OCI-LY7 (cell line): ENCODE results near the gene ACSF2. TPM values are rescaled to one million over a fixed set of nuclear protein-coding genes. Genes with fewer than 3 reads are reported as not detected.

ENCODE experiments used
- BruUV-seq: library from RNA; stranded (reverse); fragments of 400-500 nt; replicated peaks from 2 replicates; lab custom pipeline; 2021; lab: Mats Ljungman, UMichigan
- CTCF ChIA-PET: fragments of 300-600 bp; sonication (Branson Sonifier 250); formaldehyde crosslinking; loops from one replicate; lab custom pipeline; 2022; ENCODE audit warnings: antibody characterized with exemption; ENCODE audit not compliant: unreplicated experiment; lab: Charles Lee
- POLR2A ChIA-PET: fragments of 300-600 bp; sonication (Branson Sonifier 250); formaldehyde crosslinking; loops from one replicate; lab custom pipeline; 2022; ENCODE audit warnings: antibody characterized with exemption; lab: Charles Lee
- DNase-seq: peaks from one replicate; pipeline ENCODE4 v3.0.0-alpha.2; 2015; ENCODE audit warnings: low spot score
- H2AFZ ChIP-seq: fragments of 200-600 bp; sonication (generic), shearing (Covaris generic); 2 replicates; pipeline ENCODE4 v1.6.1; 2014; ENCODE audit warnings: mild to moderate bottlenecking, antibody characterized with exemption, low read length, moderate library complexity
- H3K27ac ChIP-seq: fragments of 200-600 bp; sonication (generic); 2 replicates; pipeline ENCODE4 v1.5.1; 2014; ENCODE audit warnings: mixed run types, low read depth, mild to moderate bottlenecking, moderate library complexity, low read length, inconsistent platforms; ENCODE audit not compliant: poor library complexity, severe bottlenecking
- H3K36me3 ChIP-seq: fragments of 200-600 bp; sonication (generic); 2 replicates; pipeline ENCODE4 v1.6.1; 2014; ENCODE audit warnings: mild to moderate bottlenecking, antibody characterized with exemption, low read length, moderate library complexity, mixed read lengths; ENCODE audit not compliant: insufficient read depth
- H3K4me1 ChIP-seq: fragments of 200-600 bp; sonication (generic); 2 replicates; pipeline ENCODE4 v1.5.1; 2014; ENCODE audit warnings: mild to moderate bottlenecking, low read length; ENCODE audit not compliant: insufficient read depth, poor library complexity, severe bottlenecking
- H3K4me2 ChIP-seq: fragments of 200-600 bp; sonication (generic); 2 replicates; pipeline ENCODE4 v1.6.1; 2014; ENCODE audit warnings: mild to moderate bottlenecking, low read length
- H3K4me3 ChIP-seq: fragments of 200-600 bp; sonication (generic); 2 replicates; pipeline ENCODE4 v1.5.1; 2014; ENCODE audit warnings: mild to moderate bottlenecking, low read depth, low read length; ENCODE audit not compliant: poor library complexity, severe bottlenecking
- H3K79me2 ChIP-seq: fragments of 200-600 bp; sonication (generic); 2 replicates; pipeline ENCODE4 v1.6.1; 2016; ENCODE audit warnings: low read depth, mild to moderate bottlenecking, low read length, moderate library complexity, mixed read lengths; ENCODE audit not compliant: insufficient read depth
- H3K9me2 ChIP-seq: fragments of 200-600 bp; sonication (generic); 2 replicates; pipeline ENCODE4 v1.6.1; 2016; ENCODE audit warnings: mild to moderate bottlenecking, low read length, mixed read lengths; ENCODE audit not compliant: insufficient read depth
- H3K9me3 ChIP-seq: fragments of 200-600 bp; sonication (generic); 2 replicates; pipeline ENCODE4 v1.6.1; 2014; ENCODE audit warnings: mild to moderate bottlenecking, mixed run types, low read length, mixed read lengths
- H4K20me1 ChIP-seq: fragments of 200-600 bp; sonication (generic); 2 replicates; pipeline ENCODE4 v1.6.1; 2014; ENCODE audit warnings: mild to moderate bottlenecking, antibody characterized with exemption, low read length, moderate library complexity, mixed read lengths; ENCODE audit not compliant: insufficient read depth
- CTCF ChIP-seq: fragments of 200-600 bp; sonication (generic); conservative IDR thresholded peaks from 2 replicates; pipeline ENCODE4 v1.5.1; 2014; ENCODE audit warnings: mild to moderate bottlenecking, antibody characterized with exemption, low read length, moderate library complexity, mixed read lengths
- EZH2phosphoT487 ChIP-seq: fragments of 200-600 bp; sonication (generic); IDR thresholded peaks from 2 replicates; pipeline ENCODE4 v1.6.1; 2018; ENCODE audit warnings: low read depth, borderline replicate concordance, mild to moderate bottlenecking, mixed run types, antibody characterized with exemption, low read length, moderate library complexity, mixed read lengths
- intact Hi-C: fragments of 100-400 bp; cut with micrococcal nuclease; formaldehyde crosslinking; loops from one replicate; pipeline ENCODE4 v1.10.0; 2022; ENCODE audit not compliant: unreplicated experiment
- total RNA-seq, 2 experiments: library from RNA; depleted of rRNA in 1 of 2; stranded (reverse); fragments of >200 nt in 1 of 2; shearing (Covaris generic) in 1 of 2; gene quantifications; 2 replicates each; pipeline ENCODE4 v1.2.3, GENCODE V29; 2014 to 2022

The ACSF2 gene
- total RNA-seq, 2 experiments from 2014 or later, result 38.6 to 42.7 TPM

- no peaks in the 10 kb centered on the region for H3K4me1 ChIP-seq
- peaks cover 21% of the 10 kb centered on the region for H3K36me3 ChIP-seq
- H2AFZ ChIP-seq, result no peak overlapping the region
- CTCF ChIA-PET, result no interaction called here
- no peaks in the 10 kb centered on the region for H3K9me2 ChIP-seq
- no peak for TF ChIP-seq EZH2phosphoT487
- TF ChIP-seq CTCF, result no peak
- POLR2A ChIA-PET, result no interaction called here
- no peak for DNase-seq
- H3K27ac ChIP-seq, result no peak overlapping the region
- H3K4me2 ChIP-seq, result no peak overlapping the region
- H4K20me1 ChIP-seq, result no peaks in the 10 kb centered on the region
- no TSS peak for BruUV-seq
- H3K9me3 ChIP-seq, result no peaks in the 10 kb centered on the region
- no peak overlapping the region for H3K4me3 ChIP-seq
- H3K79me2 ChIP-seq, result no peaks in the 10 kb centered on the region
- intact Hi-C loops, result loop anchor here (10.0 kb wide), 1 partner anchor 216 kb away; the partner anchor contains the start of gene ANKRD40
These were observed 62.9 kb downstream of the ACSF2 start for GRCh38 chr17:50488880-50489279.

- H3K9me3 ChIP-seq, result no peaks in the 10 kb centered on the region
- no peak overlapping the region for H3K4me3 ChIP-seq
- no peak overlapping the region for H2AFZ ChIP-seq
- H4K20me1 ChIP-seq, result no peaks in the 10 kb centered on the region
- BruUV-seq, result no TSS peak
- ChIA-PET CTCF (no interaction called here), POLR2A (no interaction called here)
- H3K36me3 ChIP-seq, result no peaks in the 10 kb centered on the region
- no peaks in the 10 kb centered on the region for H3K79me2 ChIP-seq
- no peaks in the 10 kb centered on the region for H3K9me2 ChIP-seq
- H3K4me2 ChIP-seq, result no peak overlapping the region
- H3K4me1 ChIP-seq, result no peaks in the 10 kb centered on the region
- intact Hi-C loops, result no loop called here
- TF ChIP-seq CTCF (no peak), EZH2phosphoT487 (no peak)
- DNase-seq, result no peak
- H3K27ac ChIP-seq, result no peak overlapping the region
These were observed 65.5 kb downstream of the ACSF2 start for GRCh38 chr17:50491505-50491904.

DNA sequence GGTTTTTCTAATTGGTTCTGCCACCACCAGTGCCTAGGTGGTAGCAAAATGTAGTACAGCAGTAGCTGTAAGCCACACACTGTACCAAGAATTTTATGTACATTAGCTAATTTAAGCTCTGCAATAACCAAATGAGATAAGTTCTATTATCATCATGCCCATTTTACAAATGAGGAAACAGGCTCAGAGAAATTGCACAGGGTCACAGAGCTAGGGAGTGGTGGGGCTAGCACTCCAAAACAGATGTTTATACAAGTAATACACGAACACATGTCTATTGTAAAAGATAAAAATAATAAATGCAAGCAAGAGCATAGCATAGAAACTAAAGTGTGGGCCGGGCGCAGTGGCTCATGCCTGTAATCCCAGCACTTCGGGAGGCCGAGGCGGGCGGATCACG is 66.2 kb downstream of the ACSF2 start:
- intact Hi-C loops, result no loop called here
- TF ChIP-seq CTCF, result no peak
- no peak for TF ChIP-seq EZH2phosphoT487
- Histone ChIP-seq H3K4me2 (no peak overlapping the region), H3K79me2 (no peaks in the 10 kb centered on the region), H3K9me3 (no peaks in the 10 kb centered on the region), H3K27ac (no peak overlapping the region), H3K4me1 (no peaks in the 10 kb centered on the region), H3K36me3 (no peaks in the 10 kb centered on the region), H3K9me2 (no peaks in the 10 kb centered on the region), H4K20me1 (no peaks in the 10 kb centered on the region), H2AFZ (no peak overlapping the region), H3K4me3 (no peak overlapping the region)
- ChIA-PET POLR2A (interaction anchor here (0.9 kb wide), 1 partner anchor 8 kb away, joined by 3 read pairs; no protein-coding TSS in a partner anchor), CTCF (no interaction called here)
- no peak for DNase-seq
- BruUV-seq, result no TSS peak
